ENCODE measurements around the gene RGP1.
A peak's percentile ranks its signal among the peaks of the same experiment; 100 is the strongest.

The RGP1 gene

DNA sequence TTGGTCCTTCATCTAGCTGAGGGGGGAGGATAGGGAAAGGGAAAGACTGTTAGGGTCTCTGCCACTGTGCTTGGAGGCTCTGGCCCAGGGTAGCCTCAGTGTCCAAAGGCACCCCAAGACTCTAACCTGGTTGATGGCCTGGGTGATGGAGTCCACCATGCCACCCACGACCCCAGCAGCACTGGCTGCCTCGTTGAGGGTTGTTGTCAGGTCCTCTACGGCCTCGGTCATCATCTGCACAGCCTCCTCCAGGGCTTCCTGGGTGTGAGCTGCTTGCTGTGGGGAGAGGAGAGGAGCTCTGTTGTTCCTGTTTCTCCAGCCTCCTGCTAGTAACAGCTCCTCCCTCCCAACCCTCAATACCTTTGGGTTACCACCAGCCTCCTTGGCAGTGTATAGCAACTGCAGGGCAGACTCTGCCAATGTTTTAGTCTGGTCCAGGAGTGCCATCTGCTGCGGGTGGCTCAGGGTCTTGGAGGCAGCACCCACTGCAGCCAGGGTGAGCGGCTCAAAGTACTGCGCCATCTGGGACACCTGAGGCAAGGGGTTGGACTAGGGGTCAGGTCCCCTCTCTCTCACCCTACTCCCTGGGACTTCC is 43.2 kb upstream of the RGP1 start:
- Histone ChIP-seq H3K27ac (peak overlapping the region in 1 of 2 donors; percentile 46), H3K4me3 (no peak overlapping the region)
- TF ChIP-seq, protein P1, sequence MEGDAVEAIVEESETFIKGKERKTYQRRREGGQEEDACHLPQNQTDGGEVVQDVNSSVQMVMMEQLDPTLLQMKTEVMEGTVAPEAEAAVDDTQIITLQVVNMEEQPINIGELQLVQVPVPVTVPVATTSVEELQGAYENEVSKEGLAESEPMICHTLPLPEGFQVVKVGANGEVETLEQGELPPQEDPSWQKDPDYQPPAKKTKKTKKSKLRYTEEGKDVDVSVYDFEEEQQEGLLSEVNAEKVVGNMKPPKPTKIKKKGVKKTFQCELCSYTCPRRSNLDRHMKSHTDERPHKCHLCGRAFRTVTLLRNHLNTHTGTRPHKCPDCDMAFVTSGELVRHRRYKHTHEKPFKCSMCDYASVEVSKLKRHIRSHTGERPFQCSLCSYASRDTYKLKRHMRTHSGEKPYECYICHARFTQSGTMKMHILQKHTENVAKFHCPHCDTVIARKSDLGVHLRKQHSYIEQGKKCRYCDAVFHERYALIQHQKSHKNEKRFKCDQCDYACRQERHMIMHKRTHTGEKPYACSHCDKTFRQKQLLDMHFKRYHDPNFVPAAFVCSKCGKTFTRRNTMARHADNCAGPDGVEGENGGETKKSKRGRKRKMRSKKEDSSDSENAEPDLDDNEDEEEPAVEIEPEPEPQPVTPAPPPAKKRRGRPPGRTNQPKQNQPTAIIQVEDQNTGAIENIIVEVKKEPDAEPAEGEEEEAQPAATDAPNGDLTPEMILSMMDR (IDR thresholded peaks at IDR 0.05): no peak
- DNase-seq (ENCODE audit: low spot score): no peak

DNA sequence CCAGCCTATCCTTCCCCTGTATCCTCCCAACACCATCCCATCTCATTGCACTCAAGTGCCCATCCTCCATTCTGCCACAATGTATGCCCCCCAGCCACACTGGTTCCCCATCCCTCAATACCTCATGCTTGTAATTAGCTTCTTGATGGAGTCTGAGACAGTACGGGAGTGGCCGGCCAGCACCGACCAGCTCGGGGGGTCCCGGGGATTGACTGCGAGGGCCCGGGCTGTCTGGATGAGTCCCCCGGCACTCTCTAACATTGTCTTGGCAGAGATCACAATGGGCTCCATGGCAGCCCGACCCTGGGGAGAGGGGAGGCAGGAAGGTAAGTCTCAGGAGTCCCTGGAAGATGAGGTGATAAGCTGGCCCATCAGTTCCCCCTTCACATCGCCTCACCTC is 42.1 kb upstream of the RGP1 start:
- Histone ChIP-seq H3K4me3 (no peak overlapping the region), H3K27ac (peak overlapping the region; percentile 39 to 46)
- TF ChIP-seq, protein P1 (IDR thresholded peaks at IDR 0.05): no peak
- no peak for DNase-seq (ENCODE audit: low spot score)

DNA sequence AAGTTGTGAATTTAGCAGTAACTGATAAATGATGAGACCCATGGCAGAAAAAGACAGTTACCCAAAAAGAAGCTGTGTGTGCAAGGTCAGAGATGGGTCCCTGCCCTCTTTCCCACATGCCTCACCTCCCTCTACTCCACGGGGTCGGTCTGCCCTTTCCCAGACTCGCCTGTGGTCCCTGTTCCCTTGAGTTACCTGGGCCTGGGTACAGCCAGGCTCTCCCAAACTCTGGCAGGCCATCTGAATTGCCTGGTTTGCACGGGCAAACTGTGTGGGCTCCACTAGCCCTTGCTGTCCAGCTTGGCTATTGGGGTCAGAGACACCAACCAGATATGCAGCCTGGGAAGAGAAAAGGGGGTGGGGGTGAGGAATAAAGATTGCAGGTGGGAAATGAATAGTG is 40.9 kb upstream of the RGP1 start:
- no peak for DNase-seq (ENCODE audit: low spot score)
- Histone ChIP-seq H3K4me3 (no peak overlapping the region), H3K27ac (peak overlapping the region in 1 of 2 donors; percentile 46)
- TF ChIP-seq, protein P1 (IDR thresholded peaks at IDR 0.05): no peak

DNA sequence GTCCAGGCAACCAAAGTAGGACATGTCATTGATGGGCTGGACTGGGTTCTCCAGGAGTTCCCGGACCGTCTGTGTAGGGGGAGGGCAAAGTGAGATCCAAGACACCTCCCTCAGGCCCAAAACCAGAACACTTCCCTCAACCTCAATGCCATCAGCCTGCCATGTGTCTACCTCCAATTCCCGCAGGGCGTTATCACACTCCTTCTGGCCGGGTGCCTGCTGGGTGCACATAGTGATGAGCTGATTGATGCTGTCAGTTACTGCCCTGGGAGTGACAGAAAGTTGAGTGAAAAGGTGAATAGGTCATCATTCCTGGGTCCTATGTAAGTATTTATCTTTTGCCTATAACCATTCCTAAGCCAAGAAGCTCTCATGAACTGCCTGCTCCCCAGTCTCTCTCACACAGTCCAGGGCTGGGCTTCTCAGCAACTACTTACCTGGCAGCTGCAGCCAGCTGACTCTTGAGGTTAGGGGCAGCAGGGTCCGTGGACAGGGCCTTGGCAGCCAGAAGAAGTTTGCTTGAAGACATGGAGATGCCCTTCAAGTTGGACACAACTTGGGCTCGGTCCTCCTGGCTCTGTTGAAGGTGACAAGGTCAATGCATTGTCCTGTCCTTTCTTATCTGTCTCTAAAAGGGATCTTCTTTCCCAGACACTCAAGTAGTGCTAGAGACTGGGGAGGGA is 38.1 kb upstream of the RGP1 start:
- Histone ChIP-seq H3K27ac (peak overlapping the region in 1 of 2 donors; percentile 43), H3K4me3 (no peak overlapping the region)
- TF ChIP-seq, protein P1 (IDR thresholded peaks at IDR 0.05): no peak
- DNase-seq (ENCODE audit: low spot score): no peak

DNA sequence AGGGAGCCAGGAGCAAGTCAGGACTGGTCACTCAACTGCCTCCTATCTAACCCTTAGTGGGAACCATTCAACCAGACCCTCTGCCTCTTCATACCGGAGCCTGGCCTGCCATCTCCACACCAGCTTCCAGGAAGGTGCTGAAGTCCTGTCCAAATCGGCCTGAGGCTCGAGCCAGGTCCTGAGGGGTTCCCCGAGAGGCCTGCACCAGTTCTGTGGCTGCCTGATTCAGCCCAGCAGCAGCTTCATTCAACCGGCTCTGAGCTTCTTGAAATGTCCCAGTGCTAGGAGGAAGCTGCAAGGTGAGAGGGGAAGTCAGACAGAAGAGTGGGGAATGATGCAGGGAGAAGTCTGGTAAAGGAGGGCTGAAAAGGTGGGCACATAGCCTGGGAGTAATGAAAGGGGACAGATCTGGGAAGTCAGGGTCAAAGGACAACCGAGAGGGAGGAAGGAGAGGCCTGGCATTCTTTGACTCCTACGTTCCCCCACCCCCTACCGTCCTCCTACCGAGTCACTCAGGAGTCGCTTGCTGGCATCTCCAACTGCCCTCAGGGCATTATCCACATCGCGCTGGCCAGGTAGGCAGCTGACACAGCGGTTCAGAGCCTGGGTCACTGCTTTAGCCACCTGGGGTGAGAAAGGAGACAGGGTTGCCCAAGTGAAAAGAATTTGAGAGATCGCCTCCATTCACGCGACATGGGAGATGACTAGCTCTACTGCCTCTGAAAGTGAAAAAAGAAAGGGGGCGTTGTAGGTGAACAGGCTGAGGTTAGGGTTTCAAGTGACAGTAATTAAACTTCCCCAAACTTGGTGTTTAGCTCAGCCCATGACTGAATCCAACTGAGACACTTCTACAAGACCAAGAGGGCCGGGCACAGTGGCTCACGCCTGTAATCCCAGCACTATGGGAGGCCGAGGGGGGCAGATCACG is 37.3 kb upstream of the RGP1 start:
- Histone ChIP-seq H3K27ac (peak overlapping the region in 1 of 2 donors; percentile 43), H3K4me3 (no peak overlapping the region)
- TF ChIP-seq, protein P1 (IDR thresholded peaks at IDR 0.05): no peak
- no peak for DNase-seq (ENCODE audit: low spot score)

DNA sequence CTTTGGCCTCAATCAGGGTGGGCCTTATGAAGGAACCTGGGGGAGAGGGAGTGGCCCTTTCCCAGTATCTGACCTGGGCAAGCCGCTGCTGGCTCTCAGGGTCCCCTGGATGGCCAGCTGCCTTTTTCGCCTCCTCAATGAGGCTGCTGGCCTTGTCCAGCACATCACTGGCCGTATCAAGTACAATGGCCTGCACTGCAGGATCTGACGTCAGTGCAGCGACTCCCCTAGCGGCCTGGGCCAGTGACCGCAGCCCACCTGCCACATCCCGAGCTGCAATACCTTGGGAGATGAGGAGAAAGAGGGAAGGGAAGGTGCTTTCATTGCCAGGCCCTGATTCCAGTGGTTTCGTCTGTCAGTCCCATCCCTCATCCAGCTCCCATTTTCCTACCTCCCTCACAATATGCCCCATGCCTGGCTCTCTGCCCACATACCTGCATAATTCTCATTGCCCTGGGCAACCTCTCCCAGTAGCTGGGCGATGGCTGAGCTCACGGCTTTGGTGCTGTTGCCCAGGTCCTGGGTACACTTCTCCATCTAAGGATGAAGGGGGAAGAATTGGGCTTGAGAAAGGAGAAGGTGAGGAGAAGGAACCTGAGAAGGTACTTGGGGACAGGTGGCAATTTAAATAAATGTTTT is 36.2 kb upstream of the RGP1 start:
- Histone ChIP-seq H3K4me3 (no peak overlapping the region), H3K27ac (peak overlapping the region in 1 of 2 donors; percentile 49)
- TF ChIP-seq, protein P1 (IDR thresholded peaks at IDR 0.05): no peak
- DNase-seq (ENCODE audit: low spot score): no peak
